Calu3 (cell line): ENCODE data around the gene CACNG4. TPM values are rescaled to one million over a fixed set of nuclear protein-coding genes. Genes with fewer than 3 reads are reported as not detected.

ENCODE experiments used
- BruUV-seq: library from RNA; stranded (reverse); fragments of 400-500 nt; replicated peaks from 2 replicates; lab custom pipeline; 2021; lab: Mats Ljungman, UMichigan
- CTCF ChIA-PET: fragments of 300-600 bp; sonication (Branson Sonifier 250); formaldehyde crosslinking; loops from one replicate; lab custom pipeline; 2022; ENCODE audit warnings: antibody characterized with exemption; lab: Charles Lee
- DNase-seq: peaks from one replicate; pipeline ENCODE4 v3.0.0; 2022
- H3K27ac Mint-ChIP-seq: one replicate; pipeline ENCODE4 v1.8.0; 2022; ENCODE audit warnings: mixed read lengths; ENCODE audit not compliant: unreplicated experiment
- H3K27me3 Mint-ChIP-seq: one replicate; pipeline ENCODE4 v1.8.0; 2022; ENCODE audit warnings: mixed read lengths; ENCODE audit not compliant: unreplicated experiment
- H3K36me3 Mint-ChIP-seq: one replicate; pipeline ENCODE4 v1.8.0; 2022; ENCODE audit warnings: mild to moderate bottlenecking, moderate library complexity, mixed read lengths; ENCODE audit not compliant: insufficient read depth, unreplicated experiment
- H3K4me1 Mint-ChIP-seq: one replicate; pipeline ENCODE4 v1.8.0; 2022; ENCODE audit warnings: mild to moderate bottlenecking, low read depth, mixed read lengths; ENCODE audit not compliant: unreplicated experiment
- H3K4me3 Mint-ChIP-seq: one replicate; pipeline ENCODE4 v1.8.0; 2022; ENCODE audit warnings: mild to moderate bottlenecking, low read depth, moderate library complexity, mixed read lengths; ENCODE audit not compliant: unreplicated experiment
- H3K9me3 Mint-ChIP-seq: one replicate; pipeline ENCODE4 v1.8.0; 2022; ENCODE audit warnings: low read depth, mixed read lengths; ENCODE audit not compliant: unreplicated experiment
- intact Hi-C: fragments of 100-400 bp; cut with micrococcal nuclease; formaldehyde crosslinking; loops from one replicate; pipeline ENCODE4 v1.10.0; 2022; ENCODE audit not compliant: unreplicated experiment
- total RNA-seq: library from RNA; stranded (reverse); gene quantifications from 2 replicates; pipeline ENCODE4 v1.2.3, GENCODE V29; 2022
- TF ChIP-seq, protein P1 (sequence below): fragments of 200-600 bp; IDR thresholded peaks from one replicate; pipeline ENCODE4 v1.8.0; 2022; ENCODE audit warnings: antibody characterized with exemption; ENCODE audit not compliant: unreplicated experiment

CACNG4 gene
- total RNA-seq, 1 experiment from 2014 or later = 3.8 TPM

DNA sequence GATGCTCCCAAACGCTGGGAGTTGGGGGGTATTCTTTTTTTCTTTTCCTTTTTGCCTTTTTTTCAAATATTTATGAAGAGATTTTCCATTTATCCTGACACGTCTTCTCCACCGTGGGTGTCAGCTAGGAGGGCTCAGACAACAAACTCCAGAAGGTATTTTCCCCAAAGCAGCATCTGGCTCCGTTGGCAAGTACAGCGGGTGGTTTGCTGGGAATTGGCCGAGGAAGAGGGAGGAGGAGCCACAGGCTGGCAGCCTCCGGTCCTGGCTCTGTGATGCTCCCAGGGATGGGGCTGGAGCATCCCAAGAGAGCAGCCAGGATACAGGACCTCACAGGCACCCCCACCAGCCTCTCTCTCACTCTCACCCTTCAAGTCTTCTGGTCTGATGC is 10.9 kb upstream of the CACNG4 start:
- CTCF ChIA-PET = no interaction called here
- Mint-ChIP-seq H3K9me3 (no peaks in the 10 kb centered on the region), H3K36me3 (peaks cover 25% of the 10 kb centered on the region), H3K4me3 (no peak overlapping the region), H3K27me3 (no peaks in the 10 kb centered on the region), H3K4me1 (peaks cover 51% of the 10 kb centered on the region), H3K27ac (peak overlapping the region; percentile 92)
- intact Hi-C loops = loop anchor here (5.0 kb wide), 1 partner anchor 36 kb away; no protein-coding TSS in a partner anchor
- TF ChIP-seq, protein P1, sequence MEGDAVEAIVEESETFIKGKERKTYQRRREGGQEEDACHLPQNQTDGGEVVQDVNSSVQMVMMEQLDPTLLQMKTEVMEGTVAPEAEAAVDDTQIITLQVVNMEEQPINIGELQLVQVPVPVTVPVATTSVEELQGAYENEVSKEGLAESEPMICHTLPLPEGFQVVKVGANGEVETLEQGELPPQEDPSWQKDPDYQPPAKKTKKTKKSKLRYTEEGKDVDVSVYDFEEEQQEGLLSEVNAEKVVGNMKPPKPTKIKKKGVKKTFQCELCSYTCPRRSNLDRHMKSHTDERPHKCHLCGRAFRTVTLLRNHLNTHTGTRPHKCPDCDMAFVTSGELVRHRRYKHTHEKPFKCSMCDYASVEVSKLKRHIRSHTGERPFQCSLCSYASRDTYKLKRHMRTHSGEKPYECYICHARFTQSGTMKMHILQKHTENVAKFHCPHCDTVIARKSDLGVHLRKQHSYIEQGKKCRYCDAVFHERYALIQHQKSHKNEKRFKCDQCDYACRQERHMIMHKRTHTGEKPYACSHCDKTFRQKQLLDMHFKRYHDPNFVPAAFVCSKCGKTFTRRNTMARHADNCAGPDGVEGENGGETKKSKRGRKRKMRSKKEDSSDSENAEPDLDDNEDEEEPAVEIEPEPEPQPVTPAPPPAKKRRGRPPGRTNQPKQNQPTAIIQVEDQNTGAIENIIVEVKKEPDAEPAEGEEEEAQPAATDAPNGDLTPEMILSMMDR = no peak
- no peak for DNase-seq
- BruUV-seq = no TSS peak

DNA sequence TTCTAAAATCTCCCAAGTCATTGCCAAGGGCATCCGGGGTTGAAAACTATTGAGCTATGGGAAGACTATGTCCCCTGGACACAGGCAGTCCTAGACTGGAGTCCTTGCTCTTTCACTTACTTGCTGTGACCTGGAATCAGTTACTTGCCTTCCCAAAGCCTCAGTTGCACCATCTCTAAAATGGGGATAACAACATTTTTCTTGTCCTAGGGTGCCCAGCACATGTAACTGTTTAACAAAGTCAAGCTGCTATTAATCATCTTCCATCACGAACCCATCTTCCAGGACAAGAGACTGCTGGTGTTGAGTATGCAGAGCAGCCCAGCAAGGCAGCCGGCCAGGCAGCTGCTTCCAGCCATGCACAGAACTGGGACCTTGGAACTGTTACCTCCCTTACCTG is 9.9 kb upstream of the CACNG4 start:
- Mint-ChIP-seq H3K27me3 (no peaks in the 10 kb centered on the region), H3K9me3 (no peaks in the 10 kb centered on the region), H3K4me1 (peaks cover 45% of the 10 kb centered on the region), H3K27ac (peak overlapping the region; percentile 28), H3K4me3 (no peak overlapping the region), H3K36me3 (peaks cover 25% of the 10 kb centered on the region)
- no peak for DNase-seq
- intact Hi-C loops = loop anchor here (5.0 kb wide), 1 partner anchor 37 kb away; no protein-coding TSS in a partner anchor
- CTCF ChIA-PET = no interaction called here
- BruUV-seq = no TSS peak
- TF ChIP-seq, protein P1 = no peak

DNA sequence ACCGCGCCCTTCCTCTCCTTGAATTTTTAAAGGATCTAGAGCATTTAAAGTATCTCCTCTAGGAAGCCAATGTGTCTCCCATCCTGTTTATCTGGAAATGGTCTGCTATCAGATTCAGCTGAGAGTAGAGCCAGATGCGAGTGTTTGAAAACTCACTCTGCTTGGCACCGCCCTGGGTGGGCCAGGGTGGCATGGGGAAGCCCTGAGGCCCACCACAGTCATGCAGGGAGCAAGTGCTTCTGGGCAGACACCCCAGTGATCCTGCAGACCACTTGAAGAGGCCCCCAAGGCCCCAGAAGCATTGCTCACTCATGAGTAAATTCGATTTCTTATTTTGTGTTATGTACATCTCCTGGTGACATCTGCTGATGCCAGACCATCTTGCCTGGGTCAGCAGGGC is 8.7 kb upstream of the CACNG4 start:
- Mint-ChIP-seq H3K36me3 (peaks cover 25% of the 10 kb centered on the region), H3K4me3 (no peak overlapping the region), H3K27ac (no peak overlapping the region), H3K27me3 (no peaks in the 10 kb centered on the region), H3K4me1 (peaks cover 33% of the 10 kb centered on the region), H3K9me3 (no peaks in the 10 kb centered on the region)
- DNase-seq = no peak
- TF ChIP-seq, protein P1 = no peak
- CTCF ChIA-PET = interaction anchor here (0.7 kb wide), 2 partner anchors 18 to 1295 kb away, joined by 3 to 5 read pairs; no protein-coding TSS in a partner anchor
- intact Hi-C loops = no loop called here
- BruUV-seq = no TSS peak

DNA sequence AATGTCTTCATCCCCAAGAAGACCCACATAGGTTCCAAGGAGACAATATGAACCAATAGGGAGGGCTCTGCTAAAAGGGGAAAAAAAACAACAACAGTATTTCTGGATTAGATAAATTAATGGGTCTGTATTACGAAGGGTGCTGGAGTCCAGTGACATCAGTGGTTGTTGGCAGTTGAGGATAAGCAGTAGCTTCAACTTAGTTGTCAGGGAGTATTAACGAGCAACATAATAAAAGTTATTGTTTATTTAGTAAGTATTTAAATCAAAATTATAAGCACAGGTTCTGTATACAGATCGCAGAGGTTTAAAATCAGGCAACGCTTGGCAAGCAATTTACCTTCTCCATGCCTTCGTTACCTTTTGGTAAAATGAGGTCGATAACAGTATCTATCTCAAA is 7.6 kb upstream of the CACNG4 start:
- no peak for DNase-seq
- Mint-ChIP-seq H3K9me3 (no peaks in the 10 kb centered on the region), H3K36me3 (peaks cover 21% of the 10 kb centered on the region), H3K27me3 (no peaks in the 10 kb centered on the region), H3K4me3 (no peak overlapping the region), H3K4me1 (peaks cover 22% of the 10 kb centered on the region), H3K27ac (no peak overlapping the region)
- no TSS peak for BruUV-seq
- CTCF ChIA-PET = interaction anchor here (1.5 kb wide), 1 partner anchor 12 kb away, joined by 3 read pairs; no protein-coding TSS in a partner anchor
- TF ChIP-seq, protein P1 = no peak
- intact Hi-C loops = no loop called here
